ENCODE data around the gene CRHR2.
"Not testable (repeated sequence)": the region's sequence is repeated elsewhere in the genome, so short reads cannot be mapped to it uniquely, and the experiment has no call there.

The CRHR2 gene

GRCh38 chr7:30682212-30683083, at the start of gene CRHR2:
CRHR2 (minus strand) TSS chr7:30682456; CDS start chr7:30682280, 176 bp downstream.
- no peak for DNase-seq

GRCh38 chr7:30731581-30731980, 49.3 kb upstream of the CRHR2 start:
- no peak for DNase-seq

- no peak for DNase-seq
Observed at GRCh38 chr7:30730996-30731395, 48.7 kb upstream of the CRHR2 start.

GRCh38 chr7:30730097-30730496, 47.8 kb upstream of the CRHR2 start:
- no peak for DNase-seq

- no peak for DNase-seq
Observed at GRCh38 chr7:30729642-30730041, 47.4 kb upstream of the CRHR2 start.

GRCh38 chr7:30728591-30729100, 46.4 kb upstream of the CRHR2 start:
- no peak for DNase-seq

GRCh38 chr7:30727061-30727945, 45.0 kb upstream of the CRHR2 start:
- DNase-seq: peak; percentile 72

- peak; percentile 38 for DNase-seq
Observed at GRCh38 chr7:30726296-30727006, 44.2 kb upstream of the CRHR2 start.

GRCh38 chr7:30723776-30724175, 41.5 kb upstream of the CRHR2 start:
- no peak for DNase-seq

GRCh38 chr7:30722671-30723070, 40.4 kb upstream of the CRHR2 start:
- DNase-seq: no peak

GRCh38 chr7:30722187-30722586, 39.9 kb upstream of the CRHR2 start:
- DNase-seq: no peak

GRCh38 chr7:30721211-30721610, 39.0 kb upstream of the CRHR2 start:
- DNase-seq: no peak

GRCh38 chr7:30719434-30719833, 37.2 kb upstream of the CRHR2 start:
- not testable (repeated sequence) for DNase-seq

- DNase-seq: no peak
Observed at GRCh38 chr7:30717181-30717580, 34.9 kb upstream of the CRHR2 start.

- no peak for DNase-seq
Observed at GRCh38 chr7:30714129-30714528, 31.9 kb upstream of the CRHR2 start.

- DNase-seq: no peak
Observed at GRCh38 chr7:30713392-30713791, 31.1 kb upstream of the CRHR2 start.

- no peak for DNase-seq
Observed at GRCh38 chr7:30710669-30711068, 28.4 kb upstream of the CRHR2 start.

GRCh38 chr7:30709549-30709948, 27.3 kb upstream of the CRHR2 start:
- no peak for DNase-seq

GRCh38 chr7:30708983-30709382, 26.7 kb upstream of the CRHR2 start:
- no peak for DNase-seq

GRCh38 chr7:30708412-30708811, 26.2 kb upstream of the CRHR2 start:
- no peak for DNase-seq

GRCh38 chr7:30707391-30708357, 25.4 kb upstream of the CRHR2 start:
- no peak for DNase-seq

- no peak for DNase-seq
Observed at GRCh38 chr7:30706908-30707307, 24.7 kb upstream of the CRHR2 start.

Data from OCI-M1 (cell line).